SU-DHL-6 (cell line): ENCODE results near the gene PPME1.

Experiments used
- H2AFZ ChIP-seq: fragments of 200-600 bp; sonication (generic); 2 replicates; pipeline ENCODE4 v1.6.1; 2014; ENCODE audit warnings: low read depth, mild to moderate bottlenecking, moderate library complexity, mixed read lengths, antibody characterized with exemption, low read length; ENCODE audit not compliant: severe bottlenecking
- H3F3A ChIP-seq: fragments of 200-600 bp; shearing (Covaris generic); 2 replicates; pipeline ENCODE4 v1.6.0; 2016; ENCODE audit warnings: antibody characterized with exemption, mild to moderate bottlenecking; ENCODE audit not compliant: insufficient read depth
- H3K27ac ChIP-seq: fragments of 200-600 bp; sonication (generic); 2 replicates; pipeline ENCODE4 v1.5.1; 2016; ENCODE audit warnings: low read depth, mild to moderate bottlenecking, low read length, moderate library complexity, mixed read lengths
- H3K27me3 ChIP-seq: fragments of 200-600 bp; sonication (generic), shearing (Covaris generic); 2 replicates; pipeline ENCODE4 v1.6.0; 2014; ENCODE audit warnings: mild to moderate bottlenecking, low read length
- H3K36me3 ChIP-seq: fragments of 200-600 bp; sonication (generic); 2 replicates; pipeline ENCODE4 v1.6.1; 2014; ENCODE audit warnings: mild to moderate bottlenecking, low read length, mixed read lengths
- H3K4me2 ChIP-seq: fragments of 300-600, 200-600 bp; shearing (Covaris generic), sonication (generic); 2 replicates; pipeline ENCODE4 v1.6.0; 2014; ENCODE audit warnings: low read length, low read depth, mild to moderate bottlenecking; ENCODE audit not compliant: poor library complexity, severe bottlenecking
- H3K4me3 ChIP-seq: fragments of 200-600 bp; sonication (generic); 2 replicates; pipeline ENCODE4 v1.5.1; 2014; ENCODE audit warnings: antibody characterized with exemption, low read length, mild to moderate bottlenecking, mixed read lengths; ENCODE audit not compliant: insufficient read depth, poor library complexity, severe bottlenecking
- H3K79me2 ChIP-seq: fragments of 200-600 bp; sonication (generic); 2 replicates; pipeline ENCODE4 v1.6.1; 2014; ENCODE audit warnings: mild to moderate bottlenecking, low read length, moderate library complexity; ENCODE audit not compliant: insufficient read depth
- H3K9ac ChIP-seq: fragments of 200-600 bp; sonication (generic); 2 replicates; pipeline ENCODE4 v1.7.0; 2014; ENCODE audit warnings: mild to moderate bottlenecking, low read length
- H3K9me2 ChIP-seq: fragments of 200-600 bp; sonication (generic); replicated peaks from 2 replicates; pipeline ENCODE4 v1.6.1; 2014; ENCODE audit warnings: low read length; ENCODE audit not compliant: insufficient read depth
- H3K9me3 ChIP-seq: fragments of 200-600 bp; sonication (generic); 2 replicates; pipeline ENCODE4 v1.6.1; 2014; ENCODE audit warnings: low read length, mixed read lengths; ENCODE audit not compliant: insufficient read depth
- H4K20me1 ChIP-seq: fragments of 200-600 bp; sonication (generic); 2 replicates; pipeline ENCODE4 v1.6.1; 2014; ENCODE audit warnings: low read depth, mild to moderate bottlenecking, antibody characterized with exemption, low read length, moderate library complexity, mixed read lengths
- CTCF ChIP-seq: fragments of 200-600 bp; sonication (generic); IDR thresholded peaks from one replicate; pipeline ENCODE4 v1.5.1; 2017; ENCODE audit warnings: antibody characterized with exemption, mild to moderate bottlenecking, low read length, moderate library complexity; ENCODE audit not compliant: insufficient read depth, poor library complexity, severe bottlenecking
- EZH2phosphoT487 ChIP-seq: fragments of 200-600 bp; sonication (generic), shearing (Covaris generic); conservative IDR thresholded peaks from 2 replicates; pipeline ENCODE4 v1.6.1; 2018; ENCODE audit warnings: mild to moderate bottlenecking, antibody characterized with exemption, low read length, moderate library complexity, mixed read lengths

The PPME1 gene

GRCh38 chr11:74185285-74185684, 14.2 kb downstream of the PPME1 start:
- Histone ChIP-seq H4K20me1 (no peaks in the 10 kb centered on the region), H3K9me3 (no peaks in the 10 kb centered on the region), H3K27me3 (no peaks in the 10 kb centered on the region), H3K4me2 (no peak overlapping the region), H3K79me2 (peaks cover 49% of the 10 kb centered on the region), H3K36me3 (no peaks in the 10 kb centered on the region; the same call in 1 of the 2 replicates), H2AFZ (no peak overlapping the region), H3K9me2 (no peaks in the 10 kb centered on the region), H3K4me3 (no peak overlapping the region), H3F3A (no peaks in the 10 kb centered on the region; the same call in 1 of the 2 replicates), H3K9ac (no peak overlapping the region), H3K27ac (no peak overlapping the region)
- no peak for TF ChIP-seq EZH2phosphoT487
- TF ChIP-seq CTCF = no peak

DNA sequence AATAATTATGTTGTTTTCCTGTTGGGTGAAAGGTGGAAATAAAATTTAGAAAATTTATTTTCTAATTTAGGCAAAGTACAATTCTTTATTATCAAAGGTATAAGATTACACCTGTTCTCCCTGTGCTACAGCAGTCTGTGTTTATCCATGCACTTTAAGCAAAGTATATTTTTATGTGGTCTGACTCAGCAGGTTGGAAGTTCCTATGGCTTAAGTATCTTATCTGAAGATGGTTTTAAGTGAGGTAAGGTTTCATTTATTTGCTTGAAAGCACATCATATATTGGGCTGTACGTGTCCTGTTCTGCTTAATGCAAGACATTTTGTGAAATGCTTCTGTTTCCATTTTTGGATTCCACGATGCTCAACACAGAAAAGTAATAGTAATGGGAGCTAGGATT, 14.6 kb downstream of the PPME1 start:
- H3K9ac ChIP-seq = no peak overlapping the region
- TF ChIP-seq EZH2phosphoT487 = no peak
- no peak for TF ChIP-seq CTCF
- H3K27me3 ChIP-seq = no peaks in the 10 kb centered on the region
- H3K79me2 ChIP-seq = peaks cover 45% of the 10 kb centered on the region
- H4K20me1 ChIP-seq = no peaks in the 10 kb centered on the region
- H3F3A ChIP-seq = no peaks in the 10 kb centered on the region; the same call in 1 of the 2 replicates
- no peak overlapping the region for H3K4me2 ChIP-seq
- no peak overlapping the region for H3K27ac ChIP-seq
- H3K9me3 ChIP-seq = no peaks in the 10 kb centered on the region
- H3K4me3 ChIP-seq = no peak overlapping the region
- no peaks in the 10 kb centered on the region for H3K9me2 ChIP-seq
- no peak overlapping the region for H2AFZ ChIP-seq
- H3K36me3 ChIP-seq = no peaks in the 10 kb centered on the region; the same call in 1 of the 2 replicates

- no peaks in the 10 kb centered on the region for H3K9me2 ChIP-seq
- H3K9ac ChIP-seq = no peak overlapping the region
- H3K36me3 ChIP-seq = peaks cover 4% of the 10 kb centered on the region; the same call in 1 of the 2 replicates
- no peaks in the 10 kb centered on the region for H3F3A ChIP-seq
- TF ChIP-seq CTCF (no peak), EZH2phosphoT487 (no peak)
- H3K4me3 ChIP-seq = no peak overlapping the region
- H3K4me2 ChIP-seq = no peak overlapping the region
- H3K9me3 ChIP-seq = no peaks in the 10 kb centered on the region
- no peaks in the 10 kb centered on the region for H4K20me1 ChIP-seq
- peaks cover 9% of the 10 kb centered on the region for H3K79me2 ChIP-seq
- no peak overlapping the region for H3K27ac ChIP-seq
- H3K27me3 ChIP-seq = no peaks in the 10 kb centered on the region
- H2AFZ ChIP-seq = no peak overlapping the region
These were observed 24.7 kb downstream of the PPME1 start for GRCh38 chr11:74195828-74196227.
